GM19324 (cell line): ENCODE measurements around the gene NCF2.

Experiments used
- ATAC-seq: cut with Tn5 transposase; IDR thresholded peaks from one replicate; pipeline ENCODE4 v1.9.1; 2021; ENCODE audit warnings: mild to moderate bottlenecking, moderate library complexity; ENCODE audit not compliant: unreplicated experiment, low FRiP score

The NCF2 gene

DNA sequence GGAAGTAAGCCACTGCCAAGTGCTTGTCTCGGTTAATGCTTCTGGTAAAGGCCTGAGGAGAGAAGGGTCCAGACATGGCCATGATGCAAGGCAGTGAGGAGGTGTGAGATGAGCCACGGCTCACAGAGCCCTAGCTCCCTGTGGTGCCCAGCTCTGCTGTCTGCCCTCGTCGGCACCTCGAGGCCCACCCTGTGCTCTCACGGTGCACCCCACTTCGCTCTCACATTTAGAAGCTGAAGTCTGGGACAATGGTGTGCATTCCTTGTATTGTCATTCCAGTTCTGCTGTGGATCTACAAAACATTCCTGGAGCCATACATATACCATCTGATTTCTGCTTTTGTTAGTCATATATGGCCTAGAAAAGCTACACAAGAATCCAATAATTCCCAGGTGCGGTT lies 3.3 kb downstream of the NCF2 start:
- ATAC-seq, result no peak

- ATAC-seq, result no peak
Measured at GRCh38 chr1:183586455-183586854, 3.8 kb downstream of the NCF2 start.

GRCh38 chr1:183585038-183585437 lies 5.2 kb downstream of the NCF2 start:
- no peak for ATAC-seq

DNA sequence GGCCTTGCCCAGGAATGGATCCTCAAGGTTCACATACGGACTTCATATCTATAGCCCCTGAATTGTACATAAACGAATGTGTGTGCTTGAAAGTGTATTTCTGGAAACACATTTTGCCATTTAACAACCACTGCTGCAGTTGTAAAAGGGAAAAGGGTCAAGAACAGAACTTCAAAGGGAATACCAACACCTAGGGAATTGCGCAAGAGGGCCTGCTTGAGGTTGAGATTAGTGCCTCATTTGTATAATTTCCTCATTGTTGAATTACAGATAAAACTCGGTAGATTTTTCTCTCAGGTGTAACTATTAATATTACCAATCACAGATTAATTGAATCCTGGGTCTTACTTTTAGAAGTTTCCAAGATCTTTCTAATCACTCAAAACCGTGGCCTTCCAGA lies 6.1 kb downstream of the NCF2 start:
- ATAC-seq, result no peak

DNA sequence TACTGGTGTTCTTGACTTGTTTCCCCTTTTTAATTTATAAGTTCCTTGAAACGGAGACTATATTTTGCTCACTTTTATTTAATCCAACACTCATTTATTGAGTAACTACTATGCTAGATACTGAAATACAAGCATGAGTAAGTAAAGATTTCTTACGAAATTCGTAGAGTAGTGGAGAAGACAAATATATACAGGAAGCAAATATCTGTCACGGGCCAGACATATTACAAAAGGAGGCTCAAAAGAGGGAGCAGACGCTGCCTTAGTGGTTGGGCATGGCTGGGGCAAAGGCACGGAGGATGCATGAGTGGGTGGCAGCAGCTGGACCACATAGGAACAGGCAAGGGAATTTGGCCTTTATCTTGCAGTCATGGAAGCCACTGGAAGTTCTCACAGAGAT lies 6.8 kb downstream of the NCF2 start:
- ATAC-seq, result no peak

DNA sequence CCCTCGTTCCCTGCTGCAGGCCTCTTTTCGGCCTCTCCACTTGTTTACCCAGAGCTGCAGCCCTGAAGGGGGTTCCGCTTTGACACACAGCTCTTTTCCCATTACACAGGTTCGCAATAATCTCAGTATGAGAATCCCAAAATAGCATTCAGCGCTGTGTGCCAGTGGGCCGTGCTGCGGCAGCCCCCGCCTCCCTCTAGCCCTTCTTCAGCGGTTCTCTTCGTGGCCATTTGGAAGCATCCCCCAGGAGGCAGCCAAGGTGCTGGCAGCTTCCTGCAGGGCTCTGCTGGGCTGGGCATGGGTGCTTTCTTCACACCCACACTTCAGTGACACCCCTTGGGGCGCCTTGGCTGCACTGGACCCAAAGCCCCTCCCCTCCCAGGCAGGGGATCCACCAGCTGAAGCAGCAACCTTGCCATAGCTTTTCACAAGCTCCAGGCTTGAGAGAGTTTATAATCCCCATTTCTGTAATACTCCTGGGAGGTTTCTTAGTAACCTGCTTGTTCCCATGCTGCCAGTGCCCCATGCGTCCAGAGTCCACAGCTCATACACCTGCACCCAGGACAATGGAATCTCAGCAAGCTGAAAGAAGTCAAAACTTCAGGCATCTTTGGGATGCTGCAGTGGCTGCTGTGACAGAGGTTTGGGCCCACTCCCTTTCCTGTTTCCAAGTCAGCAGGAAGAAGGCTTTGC lies 8.1 kb downstream of the NCF2 start:
- no peak for ATAC-seq

GRCh38 chr1:183580281-183580682 lies 10.0 kb downstream of the NCF2 start:
- no peak for ATAC-seq

GRCh38 chr1:183578856-183579255 lies 11.4 kb downstream of the NCF2 start:
- no peak for ATAC-seq

DNA sequence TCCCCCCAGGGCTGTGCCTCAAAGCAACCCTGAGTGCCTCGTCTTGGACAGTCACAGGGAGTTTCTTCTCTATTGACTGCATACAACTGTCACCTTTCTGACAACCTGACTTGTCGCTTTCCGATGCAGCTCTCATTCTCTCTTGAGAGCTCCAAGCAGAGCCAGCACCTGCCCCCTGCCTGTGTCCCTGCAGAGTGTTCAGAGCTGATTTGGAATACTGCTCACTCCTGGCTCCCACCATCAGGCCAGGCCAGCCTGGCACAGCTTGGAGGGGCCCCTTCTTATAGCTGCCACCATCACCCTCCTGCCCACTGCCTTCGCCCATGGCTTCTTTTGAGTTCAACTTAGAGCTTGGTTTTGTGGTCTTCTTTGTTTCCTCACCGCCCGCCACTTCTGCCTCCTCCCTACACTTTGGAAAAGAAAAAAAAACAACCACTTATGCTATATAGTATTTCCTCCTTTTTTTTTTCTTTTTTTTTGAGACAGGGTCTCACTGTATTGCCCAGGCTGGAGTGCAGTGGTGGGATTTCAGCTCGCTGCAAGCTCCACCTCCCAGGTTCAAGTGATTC lies 12.3 kb downstream of the NCF2 start:
- no peak for ATAC-seq

DNA sequence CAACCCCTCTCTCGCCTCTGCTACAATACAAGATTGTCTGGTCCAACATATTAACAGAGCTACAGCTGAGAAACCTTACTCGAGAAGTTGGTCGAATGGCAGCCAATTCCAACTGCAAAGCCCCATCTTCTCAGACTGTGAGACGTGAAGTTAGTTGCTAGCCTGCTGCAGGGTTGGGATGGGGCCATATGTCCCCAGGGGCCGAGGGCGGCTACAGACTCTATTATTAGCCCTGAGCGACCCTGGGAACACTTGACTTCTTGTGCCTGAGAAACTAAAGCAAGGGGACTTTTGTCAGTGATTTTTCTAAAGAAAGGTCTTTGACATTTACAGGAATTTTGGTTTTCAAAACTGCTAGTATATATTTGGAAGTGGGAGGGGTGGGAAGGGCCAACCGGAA lies 13.7 kb downstream of the NCF2 start:
- ATAC-seq, result no peak

GRCh38 chr1:183575606-183576005 lies 14.7 kb downstream of the NCF2 start:
- ATAC-seq, result no peak

DNA sequence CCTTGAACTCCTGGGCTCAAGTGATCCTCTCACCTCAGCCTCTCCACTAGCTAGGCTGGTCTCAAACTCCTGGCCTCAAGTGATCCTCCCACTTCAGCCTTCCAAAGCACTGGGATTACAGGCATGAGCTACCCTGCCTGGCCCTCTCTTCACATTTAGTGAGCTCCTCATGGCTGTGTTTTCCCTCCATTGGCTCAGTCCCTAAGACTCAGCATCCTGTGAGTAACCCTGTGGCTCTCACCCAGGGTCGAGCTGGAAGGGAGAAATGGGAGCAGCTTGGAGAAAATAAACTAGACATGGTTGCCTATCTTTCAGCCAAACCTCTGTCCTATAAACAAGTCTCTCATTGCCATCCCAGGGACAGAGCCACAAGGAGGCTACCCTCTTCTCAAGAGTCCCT lies 17.5 kb downstream of the NCF2 start:
- no peak for ATAC-seq

- no peak for ATAC-seq
Measured at GRCh38 chr1:183571678-183572268, 18.5 kb downstream of the NCF2 start.

GRCh38 chr1:183570451-183570850 lies 19.8 kb downstream of the NCF2 start:
- ATAC-seq, result no peak

GRCh38 chr1:183569801-183570200 lies 20.5 kb downstream of the NCF2 start:
- ATAC-seq, result no peak

- ATAC-seq, result no peak
Measured at GRCh38 chr1:183569141-183569540, 21.1 kb downstream of the NCF2 start.

DNA sequence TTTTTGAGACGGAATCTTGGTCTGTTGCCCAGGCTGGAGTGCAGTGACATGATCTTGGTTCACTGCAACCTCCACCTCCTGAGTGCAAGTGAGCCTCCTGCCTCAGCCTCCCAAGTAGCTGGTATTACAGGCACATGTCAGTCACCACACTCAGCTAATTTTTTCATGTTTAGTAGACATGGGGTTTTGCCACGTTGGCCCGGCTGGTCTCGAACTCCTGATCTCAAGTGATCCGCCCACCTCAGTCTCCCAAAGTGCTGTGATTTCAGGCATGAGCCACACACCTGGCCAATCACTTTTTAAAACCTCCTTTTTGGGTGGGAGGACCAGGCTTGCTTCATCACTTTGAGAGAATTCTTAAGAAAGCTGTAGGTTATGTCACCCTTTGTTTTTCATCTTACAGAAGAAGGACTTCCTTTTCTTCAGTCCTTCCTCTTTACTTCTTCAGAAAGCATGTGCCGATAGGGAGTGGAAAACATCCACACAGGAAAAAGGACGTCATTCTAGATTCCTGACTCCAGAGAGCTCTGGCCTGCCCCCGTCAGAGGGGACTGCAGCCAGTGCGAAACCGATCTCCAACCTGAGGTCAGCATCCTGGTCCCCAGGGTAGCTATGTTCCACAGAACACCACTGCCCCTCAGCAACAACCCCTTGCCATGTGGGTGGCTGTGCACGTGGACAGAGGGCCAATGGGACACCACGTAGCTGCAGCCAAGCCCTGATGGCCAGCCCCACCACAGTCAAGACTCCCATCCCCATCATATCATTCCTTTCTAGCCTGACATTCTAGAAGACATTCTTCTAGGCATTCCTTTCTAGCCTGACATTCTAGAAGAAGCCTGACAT lies 21.9 kb downstream of the NCF2 start:
- no peak for ATAC-seq

- no peak for ATAC-seq
Measured at GRCh38 chr1:183567584-183567983, 22.7 kb downstream of the NCF2 start.

DNA sequence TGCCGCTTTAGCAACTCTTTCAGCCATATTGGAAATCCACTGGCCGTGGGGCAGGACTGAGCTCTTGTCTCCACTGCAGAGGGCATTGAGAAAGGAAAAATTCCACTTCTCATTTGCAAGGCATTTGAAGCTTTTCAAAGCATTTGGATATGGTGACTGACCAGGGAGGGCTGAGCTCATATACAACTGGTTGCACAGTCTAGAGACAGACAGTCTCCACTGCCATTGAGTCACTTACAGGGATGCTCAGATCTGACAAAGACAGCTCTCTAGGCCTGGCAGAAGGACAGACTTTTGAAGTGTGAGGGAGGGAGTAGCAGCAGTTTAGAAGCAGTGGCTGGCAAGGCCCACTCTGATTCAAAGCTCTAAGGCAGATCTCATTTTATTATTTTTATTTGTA lies 24.2 kb downstream of the NCF2 start:
- ATAC-seq, result no peak

DNA sequence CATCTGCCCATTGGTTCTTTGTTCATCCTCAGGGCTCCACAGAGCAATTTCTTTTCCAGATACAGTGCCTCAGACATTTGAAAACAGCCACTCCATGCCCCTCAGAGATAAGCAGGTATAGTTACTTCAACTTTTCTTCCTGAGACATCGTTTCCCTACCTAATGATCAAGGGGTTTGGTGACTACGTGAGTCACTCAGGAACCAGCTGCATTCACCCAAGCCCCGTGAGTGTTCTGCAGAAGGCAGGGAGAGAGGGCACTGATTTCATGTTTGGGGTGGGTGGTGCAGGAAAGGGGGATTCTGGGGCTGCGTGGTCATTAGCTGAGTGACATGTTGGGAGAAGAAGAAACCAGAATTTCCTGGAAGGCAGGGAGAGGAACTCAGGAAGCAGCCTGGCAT lies 25.0 kb downstream of the NCF2 start:
- no peak for ATAC-seq

DNA sequence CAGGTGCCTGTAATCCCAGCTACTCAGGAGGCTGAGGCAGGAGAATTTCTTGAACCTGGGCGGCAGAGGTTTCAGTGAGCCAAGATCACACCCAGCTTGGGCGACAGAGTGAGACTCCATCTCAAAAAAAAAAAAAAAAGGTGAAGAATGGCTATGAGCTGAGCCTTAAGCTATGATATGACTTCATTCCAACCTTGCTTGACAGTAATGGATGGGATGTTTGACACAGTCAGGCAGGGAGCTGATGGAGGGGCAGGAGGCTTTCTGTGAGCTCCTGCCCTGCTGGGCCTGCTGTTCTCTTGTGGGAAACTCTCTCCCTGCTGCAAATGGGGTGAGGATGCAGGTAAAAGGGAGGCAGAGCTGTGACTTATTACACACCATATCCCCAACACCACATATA lies 27.6 kb downstream of the NCF2 start:
- ATAC-seq, result no peak
